Stomach (tissue), 9 donors: ENCODE measurements around the gene ARHGAP24. TPM values are rescaled to one million over a fixed set of nuclear protein-coding genes. Genes with fewer than 3 reads are reported as not detected.

ENCODE experiments used
- DNase-seq, 2 donors: peaks; one replicate each; pipeline versions ENCODE4 v3.0.0 to v3.0.0-alpha.2; 2013 to 2019
- H3K27ac ChIP-seq, 5 donors: fragments of 200-600 bp in 4 of 5; sonication (generic) in 4 of 5; one replicate each; pipeline ENCODE4 v1.5.1; 2013 to 2019; ENCODE audit warnings: mild to moderate bottlenecking in 1 of 5, moderate library complexity in 1 of 5
- H3K27me3 ChIP-seq, 3 donors: fragments of 200-600 bp; sonication (generic); one replicate each; pipeline ENCODE4 v1.5.1; 2017 to 2019; ENCODE audit warnings: mixed run types in 1 of 3
- H3K36me3 ChIP-seq, 4 donors: fragments of 200-600 bp; sonication (generic); 1 replicate in 3 of 4; 2 replicates in 1 of 4; pipeline ENCODE4 v1.5.1; 2016 to 2019
- H3K4me1 ChIP-seq, 4 donors: fragments of 200-600 bp; sonication (generic); one replicate each; pipeline ENCODE4 v1.5.1; 2016 to 2019
- H3K4me3 ChIP-seq, 4 donors: fragments of 200-600 bp; sonication (generic) in 3 of 4; one replicate each; pipeline ENCODE4 v1.5.1; 2016 to 2019; ENCODE audit warnings: mild to moderate bottlenecking in 1 of 4
- H3K9me3 ChIP-seq, 4 donors: fragments of 200-600 bp; sonication (generic); one replicate each; pipeline ENCODE4 v1.5.1; 2016 to 2019
- EP300 ChIP-seq: sonication (generic); formaldehyde crosslinking; IDR thresholded peaks from one replicate; pipeline ENCODE4 v1.6.1; 2017; ENCODE audit warnings: antibody characterized with exemption
- POLR2A ChIP-seq, 4 donors: fragments of 450-650 bp; IDR thresholded peaks; one replicate each; pipeline ENCODE4 v1.6.1; 2016; ENCODE audit warnings: antibody characterized with exemption in 4 of 4, control low read depth in 2 of 4, mild to moderate bottlenecking in 1 of 4, moderate library complexity in 1 of 4
- POLR2AphosphoS5 ChIP-seq, 3 donors: sonication (generic); formaldehyde crosslinking; IDR thresholded peaks; one replicate each; pipeline ENCODE4 v1.6.1; 2016; ENCODE audit warnings: antibody characterized with exemption in 3 of 3
- WGBS, 5 donors: extraction: QIAGEN DNeasy Blood & Tissue Kit in 3 of 5; methylation state at CpG; one replicate each; pipeline versions ENCODE4 v1.1.5 to v1.1.7; 2013 to 2018; 5-methylcytosine and 5-hydroxymethylcytosine counted together
- intact Hi-C: fragments of 100-400 bp; cut with DNase I; formaldehyde crosslinking; loops from one replicate; pipeline ENCODE4 v1.15.1; 2023; ENCODE audit warnings: low total_unique reads
- polyA plus RNA-seq, 3 donors: library from polyadenylated mRNA; stranded (reverse); fragments of 200-250 nt; gene quantifications; one replicate each; pipeline ENCODE4 v1.2.3, GENCODE V29; 2013
- total RNA-seq, 5 donors: library from RNA; depleted of rRNA; stranded (reverse); fragments of >200 nt; gene quantifications; one replicate each; pipeline versions ENCODE4 v1.1.0 to v1.2.3, GENCODE V29; 2014 to 2016
- TF ChIP-seq, protein P1 (sequence below), 7 experiments: fragments of 450-650 bp in 4 of 7; fragments of 200-600 bp in 3 of 7; sonication (generic) in 3 of 7; IDR thresholded peaks; one replicate each; pipeline ENCODE4 v1.5.1; 2016 to 2019; ENCODE audit warnings: antibody characterized with exemption in 7 of 7, control low read depth in 2 of 7, mild to moderate bottlenecking in 1 of 7
- donor health status: healthy with polysubstance abuse.
- donor health status: Bipolar disorder and iron deficiency.
- donor health status: healthy.

The ARHGAP24 gene
- total and polyA plus RNA-seq, 8 donors, result 6.4 to 152 (median 33.5) TPM

- Histone ChIP-seq H3K27me3 (no peaks in the 10 kb centered on the region), H3K36me3 (no peaks in the 10 kb centered on the region), H3K4me3 (no peak overlapping the region), H3K9me3 (no peaks in the 10 kb centered on the region), H3K27ac (no peak overlapping the region), H3K4me1 (peaks cover 0 to 10% (median 7%) of the 10 kb centered on the region in 4 donors)
- no peak for DNase-seq
- WGBS, 5 donors, result 80 to 88% (median 86%) methylated on average over 3 of the region's 3 CpGs
- TF ChIP-seq POLR2A (IDR thresholded peaks at IDR 0.05), result no peak
- intact Hi-C loops, result no loop called here
These were observed 116.6 kb downstream of the ARHGAP24 start for GRCh38 chr4:85591406-85592098.

- peak overlapping the region in 1 of 5 donors; percentile 51 for H3K27ac ChIP-seq
- intact Hi-C loops, result no loop called here
- H3K27me3 ChIP-seq, result no peaks in the 10 kb centered on the region
- no peaks in the 10 kb centered on the region for H3K9me3 ChIP-seq
- TF ChIP-seq POLR2A (IDR thresholded peaks at IDR 0.05), result no peak
- TF ChIP-seq POLR2AphosphoS5 (IDR thresholded peaks at IDR 0.05), result peak in 2 of 3 donors; percentile 58 to 70
- H3K36me3 ChIP-seq, result no peaks in the 10 kb centered on the region
- H3K4me3 ChIP-seq, result no peak overlapping the region
- peaks cover 0 to 10% (median 7%) of the 10 kb centered on the region in 4 donors for H3K4me1 ChIP-seq
- DNase-seq, result no peak
- 24 to 53% (median 40%) methylated on average over 6 of the region's 6 CpGs for WGBS, 5 donors
These were observed 120.3 kb downstream of the ARHGAP24 start for GRCh38 chr4:85595098-85595775.

- TF ChIP-seq, protein P1, sequence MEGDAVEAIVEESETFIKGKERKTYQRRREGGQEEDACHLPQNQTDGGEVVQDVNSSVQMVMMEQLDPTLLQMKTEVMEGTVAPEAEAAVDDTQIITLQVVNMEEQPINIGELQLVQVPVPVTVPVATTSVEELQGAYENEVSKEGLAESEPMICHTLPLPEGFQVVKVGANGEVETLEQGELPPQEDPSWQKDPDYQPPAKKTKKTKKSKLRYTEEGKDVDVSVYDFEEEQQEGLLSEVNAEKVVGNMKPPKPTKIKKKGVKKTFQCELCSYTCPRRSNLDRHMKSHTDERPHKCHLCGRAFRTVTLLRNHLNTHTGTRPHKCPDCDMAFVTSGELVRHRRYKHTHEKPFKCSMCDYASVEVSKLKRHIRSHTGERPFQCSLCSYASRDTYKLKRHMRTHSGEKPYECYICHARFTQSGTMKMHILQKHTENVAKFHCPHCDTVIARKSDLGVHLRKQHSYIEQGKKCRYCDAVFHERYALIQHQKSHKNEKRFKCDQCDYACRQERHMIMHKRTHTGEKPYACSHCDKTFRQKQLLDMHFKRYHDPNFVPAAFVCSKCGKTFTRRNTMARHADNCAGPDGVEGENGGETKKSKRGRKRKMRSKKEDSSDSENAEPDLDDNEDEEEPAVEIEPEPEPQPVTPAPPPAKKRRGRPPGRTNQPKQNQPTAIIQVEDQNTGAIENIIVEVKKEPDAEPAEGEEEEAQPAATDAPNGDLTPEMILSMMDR (IDR thresholded peaks at IDR 0.05), result no peak
- WGBS, 5 donors, result 28 to 63% (median 34%) methylated on average over 1 of the region's 1 CpG
- H3K9me3 ChIP-seq, result no peaks in the 10 kb centered on the region
- intact Hi-C loops, result no loop called here
- H3K36me3 ChIP-seq, result no peaks in the 10 kb centered on the region
- peaks cover 0 to 10% (median 7%) of the 10 kb centered on the region in 4 donors for H3K4me1 ChIP-seq
- no peak overlapping the region for H3K4me3 ChIP-seq
- DNase-seq, result no peak
- H3K27me3 ChIP-seq, result no peaks in the 10 kb centered on the region
- peak overlapping the region in 1 of 5 donors; percentile 51 for H3K27ac ChIP-seq
These were observed 121.0 kb downstream of the ARHGAP24 start for GRCh38 chr4:85595796-85596559.

DNA sequence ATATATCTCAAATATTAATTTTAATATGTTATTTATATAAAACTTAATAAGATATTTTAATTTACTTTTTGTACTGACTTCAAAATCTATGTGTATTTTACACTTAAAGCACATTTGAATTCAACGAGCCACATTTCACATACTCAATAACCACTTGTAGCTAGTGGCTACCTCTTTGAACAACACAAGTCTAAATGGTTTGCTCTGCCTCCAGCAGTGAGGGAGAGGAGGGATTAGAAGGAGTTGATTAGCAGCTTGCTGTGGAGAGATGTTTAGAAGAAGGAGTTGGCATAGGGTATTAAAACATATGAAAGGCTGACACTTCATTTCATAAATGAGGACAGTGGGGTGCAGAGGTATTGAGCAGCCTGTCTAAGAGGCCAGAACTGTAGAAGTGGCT, 124.0 kb downstream of the ARHGAP24 start:
- H3K27me3 ChIP-seq, result no peaks in the 10 kb centered on the region
- no peaks in the 10 kb centered on the region for H3K9me3 ChIP-seq
- peaks cover 0 to 10% (median 7%) of the 10 kb centered on the region in 4 donors for H3K4me1 ChIP-seq
- DNase-seq, result no peak
- H3K27ac ChIP-seq, result no peak overlapping the region
- no peaks in the 10 kb centered on the region for H3K36me3 ChIP-seq
- intact Hi-C loops, result no loop called here
- 86 to 97% (median 93%) methylated on average over 1 of the region's 1 CpG for WGBS, 5 donors
- no peak overlapping the region for H3K4me3 ChIP-seq
- TF ChIP-seq POLR2AphosphoS5 (IDR thresholded peaks at IDR 0.05) (no peak), POLR2A (IDR thresholded peaks at IDR 0.05) (no peak), EP300 (no peak)
- TF ChIP-seq, protein P1 (IDR thresholded peaks at IDR 0.05), result no peak

GRCh38 chr4:85600501-85600900, 125.6 kb downstream of the ARHGAP24 start:
- Histone ChIP-seq H3K4me3 (no peak overlapping the region), H3K4me1 (peaks cover 0 to 7% (median 3%) of the 10 kb centered on the region in 4 donors), H3K27me3 (no peaks in the 10 kb centered on the region), H3K27ac (no peak overlapping the region), H3K9me3 (no peaks in the 10 kb centered on the region), H3K36me3 (no peaks in the 10 kb centered on the region)
- intact Hi-C loops, result no loop called here
- WGBS, 5 donors, result 79 to 86% (median 83%) methylated on average over 4 of the region's 4 CpGs
- TF ChIP-seq, protein P1 (IDR thresholded peaks at IDR 0.05), result no peak
- TF ChIP-seq EP300 (no peak), POLR2AphosphoS5 (IDR thresholded peaks at IDR 0.05) (no peak), POLR2A (IDR thresholded peaks at IDR 0.05) (no peak)
- no peak for DNase-seq
